GM19455 (cell line): ENCODE data around the gene FGA.
A peak's percentile ranks its signal among the peaks of the same experiment; 100 is the strongest.

ENCODE experiments used
- ATAC-seq: cut with Tn5 transposase; IDR thresholded peaks from one replicate; pipeline ENCODE4 v1.9.1; 2021; ENCODE audit not compliant: unreplicated experiment

The FGA gene

GRCh38 chr4:154583230-154583629 lies 7.3 kb downstream of the FGA start:
- ATAC-seq, result no peak

DNA sequence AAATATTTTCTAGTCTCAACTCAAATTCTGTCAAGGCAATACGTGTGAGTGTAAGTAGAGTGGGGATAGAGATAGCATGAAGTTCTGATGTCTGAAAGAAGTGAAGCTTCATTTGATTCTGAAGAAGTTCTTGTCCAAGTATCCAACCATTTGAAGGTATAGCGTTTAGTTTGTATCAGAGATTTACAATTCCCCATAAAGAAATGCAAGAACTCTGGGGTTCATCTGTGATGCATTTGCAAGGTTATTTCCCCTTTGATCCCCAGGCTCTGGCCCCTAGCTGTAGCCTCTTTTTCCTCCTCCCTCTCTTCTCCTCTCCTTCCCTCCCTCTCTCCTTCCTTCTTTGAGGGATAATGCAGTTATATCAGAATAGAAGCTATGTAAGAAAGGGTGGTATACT lies 7.8 kb downstream of the FGA start:
- ATAC-seq, result no peak

DNA sequence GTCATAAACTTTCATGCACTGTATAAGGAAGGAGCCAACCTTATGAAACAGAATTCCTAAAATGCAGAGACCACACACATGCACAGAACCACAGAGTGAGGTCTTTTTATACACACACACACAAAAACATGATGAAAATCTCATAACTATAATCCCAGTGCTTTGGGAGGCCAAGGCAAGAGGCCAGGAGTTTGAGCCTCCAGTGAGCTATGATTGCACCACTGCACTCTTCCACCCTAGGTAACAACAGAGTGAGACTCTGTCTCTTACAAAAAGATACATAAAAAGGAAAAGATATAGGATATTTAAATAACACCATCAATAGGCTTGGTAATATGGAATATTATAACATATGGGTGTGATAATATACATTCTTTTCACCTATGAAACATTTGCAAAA lies 10.6 kb downstream of the FGA start:
- no peak for ATAC-seq

GRCh38 chr4:154578919-154579318 lies 11.6 kb downstream of the FGA start:
- no peak for ATAC-seq

DNA sequence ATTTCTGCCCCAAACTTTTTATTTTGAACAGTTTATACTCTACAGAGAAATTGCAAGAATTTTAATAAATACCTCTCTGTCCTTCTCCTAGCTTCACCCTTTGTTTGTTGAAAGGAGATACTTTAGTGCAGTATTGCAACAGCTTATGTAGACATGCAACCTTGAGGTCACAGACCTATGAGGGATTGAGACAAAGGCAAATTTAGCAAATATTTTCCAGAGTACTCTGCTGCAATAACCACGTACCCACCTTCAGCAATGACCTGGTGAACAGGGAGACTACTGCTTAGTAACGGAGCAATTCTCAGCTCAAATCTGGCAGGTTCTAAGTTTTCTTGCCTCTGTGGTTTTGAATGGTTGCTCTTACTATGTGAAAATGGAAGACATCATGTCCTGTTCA lies 13.2 kb downstream of the FGA start:
- no peak for ATAC-seq

- ATAC-seq, result no peak
These were observed 16.2 kb downstream of the FGA start for GRCh38 chr4:154574311-154574710.

GRCh38 chr4:154573190-154573870 lies 17.2 kb downstream of the FGA start:
- no peak for ATAC-seq

GRCh38 chr4:154569584-154569983 lies 21.0 kb downstream of the FGA start:
- ATAC-seq, result no peak

DNA sequence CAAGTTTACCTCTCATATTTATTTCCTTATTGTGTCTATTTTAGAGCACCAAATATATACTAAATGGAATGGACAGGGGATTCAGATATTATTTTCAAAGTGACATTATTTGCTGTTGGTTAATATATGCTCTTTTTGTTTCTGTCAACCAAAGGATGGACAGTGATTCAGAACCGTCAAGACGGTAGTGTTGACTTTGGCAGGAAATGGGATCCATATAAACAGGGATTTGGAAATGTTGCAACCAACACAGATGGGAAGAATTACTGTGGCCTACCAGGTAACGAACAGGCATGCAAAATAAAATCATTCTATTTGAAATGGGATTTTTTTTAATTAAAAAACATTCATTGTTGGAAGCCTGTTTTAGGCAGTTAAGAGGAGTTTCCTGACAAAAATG lies 21.5 kb downstream of the FGA start:
- ATAC-seq, result no peak

GRCh38 chr4:154566639-154567204 lies 23.8 kb downstream of the FGA start:
- no peak for ATAC-seq

- no peak for ATAC-seq
These were observed 24.8 kb downstream of the FGA start for GRCh38 chr4:154565704-154566103.

DNA sequence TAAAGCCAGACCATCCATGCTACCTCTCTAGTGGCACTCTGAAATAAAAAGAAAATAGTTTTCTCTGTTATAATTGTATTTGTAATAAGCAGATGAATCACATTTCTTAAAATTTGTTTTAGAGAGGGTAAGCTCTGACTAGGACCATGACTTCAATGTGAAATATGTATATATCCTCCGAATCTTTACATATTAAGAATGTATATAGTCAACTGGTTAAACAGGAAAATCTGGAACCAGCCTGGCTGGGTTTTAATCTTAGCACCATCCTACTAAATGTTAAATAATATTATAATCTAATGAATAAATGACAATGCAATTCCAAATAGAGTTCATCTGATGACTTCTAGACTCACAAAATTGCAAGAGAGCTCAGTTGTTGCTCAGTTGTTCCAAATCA lies 26.2 kb downstream of the FGA start:
- no peak for ATAC-seq

DNA sequence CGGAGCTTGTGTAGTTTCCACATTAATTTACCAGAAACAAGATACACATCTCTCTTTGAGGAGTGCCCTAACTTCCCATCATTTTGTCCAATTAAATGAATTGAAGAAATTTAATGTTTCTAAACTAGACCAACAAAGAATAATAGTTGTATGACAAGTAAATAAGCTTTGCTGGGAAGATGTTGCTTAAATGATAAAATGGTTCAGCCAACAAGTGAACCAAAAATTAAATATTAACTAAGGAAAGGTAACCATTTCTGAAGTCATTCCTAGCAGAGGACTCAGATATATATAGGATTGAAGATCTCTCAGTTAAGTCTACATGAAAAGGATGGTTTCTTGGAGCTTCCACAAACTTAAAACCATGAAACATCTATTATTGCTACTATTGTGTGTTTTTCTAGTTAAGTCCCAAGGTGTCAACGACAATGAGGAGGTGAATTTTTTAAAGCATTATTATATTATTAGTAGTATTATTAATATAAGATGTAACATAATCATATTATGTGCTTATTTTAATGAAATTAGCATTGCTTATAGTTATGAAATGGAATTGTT lies 27.8 kb downstream of the FGA start, which contains the start of gene FGB:
Gene FGB (plus strand): TSS at position 315 of the 558 bp plus-strand sequence. CDS start 8 bp downstream, at position 323.
- no peak for ATAC-seq

- no peak for ATAC-seq
These were observed 29.7 kb downstream of the FGA start for GRCh38 chr4:154560824-154561231.

DNA sequence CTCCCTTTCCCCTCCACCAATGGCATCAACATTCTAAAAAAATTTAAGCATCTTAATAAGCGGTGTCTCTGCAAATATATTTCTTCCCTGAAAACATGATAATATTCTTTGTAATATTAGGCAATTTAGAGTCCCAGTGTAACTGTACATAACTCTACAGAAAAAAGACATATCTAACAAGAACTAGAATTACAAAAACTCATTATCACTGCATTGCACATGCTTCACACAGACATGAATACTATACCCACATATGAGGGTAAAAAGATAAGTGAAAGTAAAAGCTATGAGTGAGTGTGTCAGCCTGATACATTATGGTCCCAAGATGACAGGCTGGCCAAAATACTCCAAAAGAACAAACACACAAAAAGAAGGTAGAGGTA lies 30.1 kb downstream of the FGA start:
- ATAC-seq, result no peak

DNA sequence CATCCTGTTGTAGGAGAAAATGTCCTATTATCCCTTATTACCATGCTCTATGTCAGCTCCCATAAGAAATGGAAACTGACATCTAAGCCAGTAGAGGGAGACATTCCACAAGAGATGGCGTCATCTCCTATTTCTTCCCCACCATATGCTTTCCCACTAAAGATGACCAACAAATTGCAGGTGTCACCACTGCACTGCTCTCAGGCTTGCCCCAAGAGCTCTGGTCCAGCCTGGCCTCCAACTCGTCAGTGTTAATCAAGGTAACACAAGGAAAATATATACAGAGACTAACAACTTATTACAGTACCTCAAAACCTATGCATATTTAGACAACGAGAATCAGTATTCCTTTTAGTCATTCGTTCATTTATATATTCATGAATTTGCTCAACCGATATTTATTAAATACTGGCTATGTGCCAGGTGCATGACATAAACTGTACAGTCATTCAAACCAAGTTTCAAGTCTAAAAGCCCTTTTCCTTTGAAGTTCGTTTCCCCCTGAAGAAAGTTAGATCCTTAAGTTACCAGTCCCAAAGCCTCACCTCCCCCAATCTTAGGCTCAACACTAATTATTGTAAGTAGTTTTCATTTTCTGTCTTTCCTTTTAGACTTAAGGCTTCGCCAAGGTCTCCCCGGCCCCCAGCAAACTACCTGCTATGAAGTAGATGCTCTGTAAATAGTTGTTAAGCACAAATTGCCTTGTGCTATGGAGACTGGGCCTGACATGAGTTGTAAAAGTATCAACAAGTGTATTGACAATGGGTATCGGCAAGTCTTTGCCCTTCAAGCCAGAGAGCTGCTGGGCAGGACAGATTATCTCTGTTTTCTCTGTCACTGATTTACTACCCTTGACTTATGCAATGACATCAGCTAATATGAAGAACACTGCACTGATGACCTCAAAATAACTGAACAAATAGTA lies 30.8 kb downstream of the FGA start:
- peak; percentile 85 for ATAC-seq

DNA sequence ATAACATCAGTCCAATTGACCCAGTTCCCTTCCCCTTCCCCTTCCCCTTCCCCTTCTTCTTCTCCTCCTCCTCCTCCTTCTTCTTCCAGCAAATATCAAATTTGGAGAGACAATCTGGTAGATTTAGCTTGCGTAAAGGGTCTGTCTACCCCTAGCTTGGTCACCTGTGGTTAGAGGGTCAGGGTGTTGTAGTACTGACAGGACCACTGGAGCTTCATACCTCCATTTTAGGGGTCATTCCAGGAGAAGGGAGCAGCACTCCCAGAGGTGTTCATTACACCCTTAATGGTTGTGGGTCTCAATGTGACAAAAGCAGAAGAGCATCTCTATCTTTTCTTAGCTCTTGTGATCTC lies 31.4 kb downstream of the FGA start:
- peak; percentile 13 for ATAC-seq

DNA sequence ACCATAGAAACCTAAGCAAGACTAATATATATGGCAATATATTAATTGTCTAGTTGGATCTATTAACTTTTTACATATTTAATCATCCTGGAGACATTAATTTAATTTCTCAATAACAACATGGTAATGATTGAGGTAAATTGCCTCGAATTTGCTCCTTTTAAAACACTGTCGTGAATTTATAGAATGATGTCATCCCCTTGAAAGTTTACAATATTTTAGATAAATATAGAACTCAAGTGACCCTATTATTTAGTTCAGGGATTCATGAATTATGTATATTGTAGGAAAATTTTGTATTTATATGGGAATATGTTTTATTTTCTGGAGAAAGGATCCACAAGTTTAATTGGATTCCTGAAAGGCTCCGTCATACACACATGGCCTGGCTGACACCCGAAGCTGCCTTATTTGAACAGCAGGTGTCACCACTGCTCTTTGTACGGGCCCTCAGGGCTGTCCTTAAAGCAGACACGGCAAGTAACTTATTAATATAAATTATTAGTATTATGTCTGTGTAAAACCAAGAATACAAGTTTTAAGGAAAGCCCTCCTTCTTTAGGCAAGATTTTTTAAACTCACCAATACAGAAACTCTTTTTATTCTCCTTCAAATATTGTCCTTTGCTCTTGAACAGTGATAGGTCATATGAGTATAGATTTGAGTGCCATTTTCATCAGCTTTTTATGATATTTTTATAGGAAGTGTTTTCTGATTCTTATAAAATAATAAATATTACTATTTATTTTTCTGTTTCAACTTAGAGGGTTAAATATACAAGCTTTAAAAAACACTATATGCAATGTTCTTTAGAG lies 38.5 kb downstream of the FGA start:
- peak; percentile 51 for ATAC-seq

GRCh38 chr4:154549894-154550790 lies 40.4 kb downstream of the FGA start, which contains the start of gene PLRG1:
Gene PLRG1, minus strand, starts transcription at chr4:154550400. Its CDS starts 92 bp downstream, at chr4:154550308.
- ATAC-seq, result peak; percentile 95

GRCh38 chr4:154545689-154546088 lies 44.9 kb downstream of the FGA start:
- no peak for ATAC-seq
